K562 (cell line): ENCODE results near the gene MMRN2. TPM values are rescaled to one million over a fixed set of nuclear protein-coding genes. Genes with fewer than 3 reads are reported as not detected.

Experiments used
- CBFA2T3 ChIP-seq: fragments of 450-650 bp; IDR thresholded peaks from 2 replicates; pipeline ENCODE4 v1.6.1; 2017
- CHAMP1 ChIP-seq: fragments of 450-650 bp; IDR thresholded peaks from 2 replicates; pipeline ENCODE4 v1.6.1; 2016; ENCODE audit warnings: mild to moderate bottlenecking
- ELF4 ChIP-seq: fragments of 450-650 bp; formaldehyde crosslinking; IDR thresholded peaks from 2 replicates; pipeline ENCODE4 v1.4.0; 2022; ENCODE audit warnings: missing genetic modification characterization
- FOXK2 ChIP-seq, 2 experiments: fragments of 450-650 bp; IDR thresholded peaks in 1 of 2; conservative IDR thresholded peaks in 1 of 2; 2 replicates each; pipeline ENCODE4 v1.6.1; 2016; ENCODE audit warnings: low read depth in 2 of 2, mild to moderate bottlenecking in 1 of 2
- HOMEZ ChIP-seq: fragments of 250-450 bp; sonication (Bioruptor Pico); IDR thresholded peaks from 2 replicates; pipeline ENCODE4 v1.4.0; 2020; ENCODE audit warnings: mild to moderate bottlenecking, moderate library complexity
- KAT7 ChIP-seq: sonication (generic); formaldehyde crosslinking; IDR thresholded peaks from 2 replicates; pipeline ENCODE4 v1.8.0; 2022; ENCODE audit warnings: missing genetic modification reagents, mild to moderate bottlenecking, borderline replicate concordance
- LEF1 ChIP-seq: fragments of 450-650 bp; IDR thresholded peaks from 2 replicates; pipeline ENCODE4 v1.6.1; 2016; ENCODE audit warnings: mild to moderate bottlenecking
- MYBL2 ChIP-seq, 2 experiments: fragments of 450-650 bp in 1 of 2; sonication (generic) in 1 of 2; formaldehyde crosslinking in 1 of 2; IDR thresholded peaks; 2 replicates each; pipeline versions ENCODE4 v1.6.1 to v1.8.1; 2017 to 2022; ENCODE audit warnings: borderline replicate concordance in 1 of 2, inconsistent platforms in 1 of 2, low read depth in 1 of 2, mild to moderate bottlenecking in 1 of 2, missing genetic modification reagents in 1 of 2, moderate library complexity in 1 of 2
- POLR2B ChIP-seq: fragments of 450-650 bp; IDR thresholded peaks from 2 replicates; pipeline ENCODE4 v1.6.1; 2018; ENCODE audit warnings: low read depth; ENCODE audit not compliant: partially characterized antibody
- SMAD3 ChIP-seq: fragments of 450-650 bp; formaldehyde crosslinking; conservative IDR thresholded peaks from 2 replicates; pipeline ENCODE4 v1.4.0; 2020; ENCODE audit warnings: mild to moderate bottlenecking
- TAF15 ChIP-seq: fragments of 200-400 bp; formaldehyde crosslinking; IDR thresholded peaks from 2 replicates; pipeline ENCODE4 v1.6.1; 2017; ENCODE audit warnings: mild to moderate bottlenecking, low read depth, low read length, moderate library complexity
- TBP ChIP-seq: optimal IDR thresholded peaks from 2 replicates; pipeline ENCODE3; 2011; ENCODE audit warnings: low read depth, low read length, improper control_type of control experiment
- THRAP3 ChIP-seq: fragments of 450-650 bp; IDR thresholded peaks from 2 replicates; pipeline ENCODE4 v1.6.1; 2016; ENCODE audit warnings: mild to moderate bottlenecking, inconsistent platforms, borderline replicate concordance
- UBTF ChIP-seq, 2 experiments: IDR thresholded peaks; 2 replicates each; pipeline ENCODE4 v1.6.1; 2012; ENCODE audit warnings: improper control_type of control experiment in 2 of 2, low read depth in 2 of 2, low read length in 2 of 2, borderline replicate concordance in 1 of 2
- ZNF23 ChIP-seq: fragments of 250-450 bp; sonication (Bioruptor Pico); IDR thresholded peaks from 2 replicates; pipeline ENCODE4 v1.4.0; 2020; ENCODE audit warnings: mild to moderate bottlenecking
- ZNF518B ChIP-seq: fragments of 250-450 bp; sonication (Bioruptor Pico); IDR thresholded peaks from 2 replicates; pipeline ENCODE4 v1.5.0; 2021; ENCODE audit warnings: mild to moderate bottlenecking, moderate library complexity
- polyA plus RNA-seq, 8 experiments: library from polyadenylated mRNA; depleted of rRNA in 4 of 8; stranded (reverse) in 5 of 8; unstranded in 3 of 8; fragments of >200 nt; fragmentation: Nextera tagmentation in 2 of 8; fragmentation: Illumina TruSeq in 1 of 8; extraction: Ambion mirVana in 2 of 8; extraction: Trizol in 1 of 8; gene quantifications; 2 replicates each; pipeline versions ENCODE4 v1.2.1 to v1.2.3, GENCODE V29; 2011 to 2014; ENCODE audit warnings: inconsistent platforms in 1 of 8, missing spikeins in 1 of 8
- total RNA-seq, 7 experiments: library from RNA; depleted of rRNA in 6 of 7; stranded (reverse); fragments of >200 nt in 6 of 7; fragmentation: Illumina TruSeq in 2 of 7; extraction: Trizol in 2 of 7; gene quantifications; 2 replicates each; pipeline versions ENCODE4 v1.2.1 to v1.2.3, GENCODE V29; 2011 to 2021; ENCODE audit warnings: low replicate concordance in 1 of 7

The MMRN2 gene
- total and polyA plus RNA-seq, 9 of the 15 experiments (the other 6 are each of a cell fraction or from before 2014, with no cell fraction given), result 0.07 to 2.0 (median 1.2) TPM

- TF ChIP-seq ZNF23 (CRISPR knock-in tag) (no peak), SMAD3 (CRISPR knock-in tag) (no peak), ZNF518B (CRISPR knock-in tag) (no peak), CHAMP1 (no peak), UBTF (IDR thresholded peaks at IDR 0.05; ENCODE audit: borderline replicate concordance in 1 of 2, low read depth in 2 of 2, low read length in 2 of 2) (no peak), TAF15 (no peak), LEF1 (peak; percentile 86), FOXK2 (conservative IDR thresholded peaks at IDR 0.05 in 1 of 2, IDR thresholded peaks at IDR 0.05 in 1 of 2; ENCODE audit: low read depth in 2 of 2) (no peak), HOMEZ (CRISPR knock-in tag) (no peak), TBP (no peak), KAT7 (CRISPR knock-in tag) (no peak), ELF4 (CRISPR knock-in tag) (no peak), CBFA2T3 (peak; percentile 79), POLR2B (no peak), MYBL2 (IDR thresholded peaks at IDR 0.05; ENCODE audit: low read depth) (no peak), MYBL2 (CRISPR knock-in tag; IDR thresholded peaks at IDR 0.05; ENCODE audit: borderline replicate concordance) (no peak), THRAP3 (no peak)
Observed at GRCh38 chr10:86888585-86889381, 68.6 kb downstream of the MMRN2 start (continued).
